K562 (cell line): ENCODE data around the gene ASCC2. TPM values are rescaled to one million over a fixed set of nuclear protein-coding genes. Genes with fewer than 3 reads are reported as not detected.

Source experiments
- ATAC-seq: fragments of 200-7000 bp; cut with Tn5 transposase; 3 replicates; pipeline ENCODE4 v1.9.1; 2020; ENCODE audit warnings: moderate library complexity
- BruUV-seq: library from RNA; stranded (reverse); fragments of 400-500 nt; replicated peaks from 2 replicates; lab custom pipeline; 2021; lab: Mats Ljungman, UMichigan
- CTCF ChIA-PET: fragments of 300-600 bp; formaldehyde crosslinking; extraction: SDS; loops from one replicate; lab custom pipeline; 2021; ENCODE audit warnings: low intra/inter-chr PET ratio; lab: Yijun Ruan, JAX
- POLR2A ChIA-PET: fragments of 300-600, 350-650 bp; sonication (Branson Sonifier 250); formaldehyde crosslinking; extraction: SDS; loops from one replicate; lab custom pipeline; 2021; ENCODE audit warnings: antibody characterized with exemption, inconsistent platforms; lab: Yijun Ruan, JAX
- DNase-seq, 4 experiments: peaks; one replicate each; pipeline versions ENCODE4 v3.0.0 to v3.0.0-alpha.2; 2011 to 2018; ENCODE audit warnings: low spot score in 3 of 4, mixed read lengths in 3 of 4; ENCODE audit errors: extremely low read depth in 1 of 4
- FAIRE-seq: peaks from 2 replicates; lab custom pipeline; 2011; peaks lifted over from hg19 to GRCh38; lab: Jason Lieb, UNC
- H2AFZ ChIP-seq: 2 replicates; pipeline ENCODE4 v1.6.0; 2011; ENCODE audit warnings: low read depth, low read length, control low read depth, inconsistent platforms
- H3K27ac ChIP-seq: fragments of 200-600 bp; 3 replicates; pipeline ENCODE4 v1.8.0; 2011; ENCODE audit warnings: low read depth, mild to moderate bottlenecking, control low read depth, inconsistent platforms, low read length, moderate library complexity, mixed read lengths; ENCODE audit errors: extremely low read depth
- H3K27me3 ChIP-seq, 2 experiments: fragments of 300-600 bp in 1 of 2; 2 replicates in 1 of 2; 3 replicates in 1 of 2; pipeline versions ENCODE4 v1.6.0 to v1.8.0; 2011; ENCODE audit warnings: inconsistent platforms in 2 of 2, low read length in 2 of 2, mild to moderate bottlenecking in 1 of 2, mixed read lengths in 1 of 2, moderate library complexity in 1 of 2; ENCODE audit not compliant: control insufficient read depth in 2 of 2, insufficient read depth in 2 of 2
- H3K36me3 ChIP-seq: fragments of 300-600 bp; 3 replicates; pipeline ENCODE4 v1.8.0; 2011; ENCODE audit warnings: mild to moderate bottlenecking, low read length, inconsistent platforms; ENCODE audit not compliant: control insufficient read depth, insufficient read depth
- H3K4me1 ChIP-seq, 2 experiments: fragments of 200-600 bp in 1 of 2; replicated peaks in 1 of 2; 2 replicates in 1 of 2; 3 replicates in 1 of 2; pipeline versions ENCODE4 v1.5.1 to v1.8.0; 2011; ENCODE audit warnings: inconsistent platforms in 2 of 2, low read length in 2 of 2, mild to moderate bottlenecking in 1 of 2, mixed read lengths in 1 of 2, moderate library complexity in 1 of 2; ENCODE audit not compliant: control insufficient read depth in 2 of 2, insufficient read depth in 2 of 2
- H3K4me2 ChIP-seq: 2 replicates; pipeline ENCODE4 v1.6.1; 2011; ENCODE audit warnings: low read length, control low read depth, inconsistent platforms, mixed read lengths; ENCODE audit not compliant: insufficient read depth
- H3K4me3 ChIP-seq: fragments of 200-600 bp; sonication (generic), shearing (Covaris generic); 2 replicates; pipeline ENCODE4 v1.5.1; 2016; ENCODE audit warnings: control low read depth, inconsistent platforms
- H3K79me2 ChIP-seq: fragments of 200-600 bp; 3 replicates; pipeline ENCODE4 v1.8.0; 2011; ENCODE audit warnings: low read length, inconsistent platforms; ENCODE audit not compliant: control insufficient read depth, insufficient read depth
- H3K9ac ChIP-seq, 2 experiments: 2 replicates each; pipeline versions ENCODE4 v1.6.0 to v1.6.1; 2011; ENCODE audit warnings: low read depth in 2 of 2, low read length in 2 of 2, control low read depth in 1 of 2, inconsistent platforms in 1 of 2, mild to moderate bottlenecking in 1 of 2, mixed read lengths in 1 of 2; ENCODE audit not compliant: insufficient read depth in 1 of 2
- H3K9me1 ChIP-seq: one replicate; pipeline ENCODE4 v1.6.0; 2011; ENCODE audit warnings: inconsistent platforms, mild to moderate bottlenecking, low read length, moderate library complexity; ENCODE audit not compliant: control insufficient read depth, insufficient read depth
- H3K9me3 ChIP-seq: replicated peaks from 2 replicates; pipeline ENCODE4 v1.5.1; 2011; ENCODE audit warnings: low read depth, low read length, inconsistent platforms; ENCODE audit not compliant: control insufficient read depth, insufficient read depth
- H4K20me1 ChIP-seq: replicated peaks from 2 replicates; pipeline ENCODE4 v1.6.1; 2011; ENCODE audit warnings: low read length, inconsistent platforms, mixed read lengths; ENCODE audit not compliant: control insufficient read depth, insufficient read depth
- CEBPG ChIP-seq, 3 experiments: fragments of 200-800 bp in 1 of 3; sonication (Bioruptor generic) in 1 of 3; sonication (generic) in 1 of 3; formaldehyde crosslinking in 1 of 3; IDR thresholded peaks in 2 of 3; conservative IDR thresholded peaks in 1 of 3; 2 replicates each; pipeline versions ENCODE4 v1.6.1 to v1.8.0; 2016 to 2022; ENCODE audit warnings: missing compliant biosample characterization in 2 of 3, missing genetic modification characterization in 2 of 3, mild to moderate bottlenecking in 1 of 3, missing genetic modification reagents in 1 of 3
- CREB1 ChIP-seq, 2 experiments: sonication (generic) in 1 of 2; formaldehyde crosslinking in 1 of 2; IDR thresholded peaks; 2 replicates each; pipeline versions ENCODE4 v1.6.1 to v1.8.0; 2012 to 2022; ENCODE audit warnings: inconsistent platforms in 1 of 2, mild to moderate bottlenecking in 1 of 2, missing genetic modification reagents in 1 of 2, moderate library complexity in 1 of 2
- EHMT2 ChIP-seq: fragments of 450-650 bp; IDR thresholded peaks from 2 replicates; pipeline ENCODE4 v1.6.1; 2018; ENCODE audit warnings: antibody characterized with exemption
- ELF2 ChIP-seq: fragments of 250-450 bp; sonication (Bioruptor Pico); IDR thresholded peaks from 2 replicates; pipeline ENCODE4 v1.5.0; 2021; ENCODE audit warnings: mild to moderate bottlenecking
- FIP1L1 ChIP-seq: fragments of 200-400 bp; formaldehyde crosslinking; IDR thresholded peaks from 2 replicates; pipeline ENCODE4 v1.6.1; 2018; ENCODE audit warnings: mild to moderate bottlenecking, low read depth, low read length; ENCODE audit not compliant: poor library complexity, severe bottlenecking
- GABPB1 ChIP-seq: sonication (generic); formaldehyde crosslinking; IDR thresholded peaks from 2 replicates; pipeline ENCODE4 v1.8.0; 2022; ENCODE audit warnings: mild to moderate bottlenecking, missing genetic modification reagents
- MTA3 ChIP-seq: fragments of 450-650 bp; formaldehyde crosslinking; IDR thresholded peaks from 2 replicates; pipeline ENCODE4 v1.6.1; 2017; ENCODE audit warnings: mild to moderate bottlenecking, borderline replicate concordance
- POLR2AphosphoS5 ChIP-seq: IDR thresholded peaks from 2 replicates; pipeline ENCODE4 v1.6.1; 2011; ENCODE audit warnings: mild to moderate bottlenecking, low read depth, low read length, moderate library complexity; ENCODE audit not compliant: control insufficient read depth, insufficient read depth
- PRDM10 ChIP-seq: fragments of 450-650 bp; IDR thresholded peaks from 2 replicates; pipeline ENCODE4 v1.6.1; 2018; ENCODE audit not compliant: partially characterized antibody
- RAD51 ChIP-seq: fragments of 450-650 bp; IDR thresholded peaks from 2 replicates; pipeline ENCODE4 v1.7.1; 2016; ENCODE audit warnings: low read depth, mild to moderate bottlenecking, borderline replicate concordance
- RCOR1 ChIP-seq, 2 experiments: IDR thresholded peaks; 2 replicates each; pipeline ENCODE4 v1.6.1; 2012; ENCODE audit warnings: low read depth in 2 of 2, low read length in 2 of 2, borderline replicate concordance in 1 of 2, improper control_type of control experiment in 1 of 2
- TGIF2 ChIP-seq: sonication (generic); formaldehyde crosslinking; IDR thresholded peaks from 2 replicates; pipeline ENCODE4 v1.8.1; 2022; ENCODE audit warnings: mild to moderate bottlenecking, missing genetic modification reagents, moderate library complexity
- ZC3H11A ChIP-seq: IDR thresholded peaks from 2 replicates; pipeline ENCODE4 v1.6.1; 2012; ENCODE audit warnings: low read depth, low read length, improper control_type of control experiment
- WGBS: fragments of 100-300 bp; shearing (Covaris generic); methylation state at CpG from one replicate; pipeline ENCODE4 v1.1.6; 2016; ENCODE audit warnings: low coverage, mixed read lengths; ENCODE audit not compliant: insufficient coverage; ENCODE audit errors: missing lambda C conversion rate; 5-methylcytosine and 5-hydroxymethylcytosine counted together
- in situ Hi-C: fragments of 300-500 bp; cut with MboI; formaldehyde crosslinking; loops from 4 replicates; pipeline ENCODE4 v1.15.0; 2018; ENCODE audit warnings: inconsistent platforms, mixed read lengths
- intact Hi-C: fragments of 100-400 bp; cut with micrococcal nuclease; formaldehyde crosslinking; loops from 2 replicates; pipeline ENCODE4 v1.14.2; 2022
- polyA plus RNA-seq, 8 experiments: library from polyadenylated mRNA; depleted of rRNA in 4 of 8; stranded (reverse) in 5 of 8; unstranded in 3 of 8; fragments of >200 nt; fragmentation: Nextera tagmentation in 2 of 8; fragmentation: Illumina TruSeq in 1 of 8; extraction: Ambion mirVana in 2 of 8; extraction: Trizol in 1 of 8; gene quantifications; 2 replicates each; pipeline versions ENCODE4 v1.2.1 to v1.2.3, GENCODE V29; 2011 to 2014; ENCODE audit warnings: inconsistent platforms in 1 of 8, missing spikeins in 1 of 8
- total RNA-seq, 7 experiments: library from RNA; depleted of rRNA in 6 of 7; stranded (reverse); fragments of >200 nt in 6 of 7; fragmentation: Illumina TruSeq in 2 of 7; extraction: Trizol in 2 of 7; gene quantifications; 2 replicates each; pipeline versions ENCODE4 v1.2.1 to v1.2.3, GENCODE V29; 2011 to 2021; ENCODE audit warnings: low replicate concordance in 1 of 7
- TF ChIP-seq, protein P1 (sequence below), 3 experiments: IDR thresholded peaks in 2 of 3; conservative IDR thresholded peaks in 1 of 3; 2 replicates each; pipeline ENCODE4 v1.5.1; 2011 to 2012; ENCODE audit warnings: low read length in 3 of 3, mild to moderate bottlenecking in 3 of 3, control low read depth in 2 of 3, improper control_type of control experiment in 1 of 3, inconsistent platforms in 1 of 3, low read depth in 1 of 3, mixed read lengths in 1 of 3, moderate library complexity in 1 of 3; ENCODE audit not compliant: insufficient read depth in 2 of 3

The ASCC2 gene
- total and polyA plus RNA-seq, 9 of the 15 experiments (the other 6 are each of a cell fraction or from before 2014, with no cell fraction given) = 4.0 to 46.7 (median 26.8) TPM

DNA sequence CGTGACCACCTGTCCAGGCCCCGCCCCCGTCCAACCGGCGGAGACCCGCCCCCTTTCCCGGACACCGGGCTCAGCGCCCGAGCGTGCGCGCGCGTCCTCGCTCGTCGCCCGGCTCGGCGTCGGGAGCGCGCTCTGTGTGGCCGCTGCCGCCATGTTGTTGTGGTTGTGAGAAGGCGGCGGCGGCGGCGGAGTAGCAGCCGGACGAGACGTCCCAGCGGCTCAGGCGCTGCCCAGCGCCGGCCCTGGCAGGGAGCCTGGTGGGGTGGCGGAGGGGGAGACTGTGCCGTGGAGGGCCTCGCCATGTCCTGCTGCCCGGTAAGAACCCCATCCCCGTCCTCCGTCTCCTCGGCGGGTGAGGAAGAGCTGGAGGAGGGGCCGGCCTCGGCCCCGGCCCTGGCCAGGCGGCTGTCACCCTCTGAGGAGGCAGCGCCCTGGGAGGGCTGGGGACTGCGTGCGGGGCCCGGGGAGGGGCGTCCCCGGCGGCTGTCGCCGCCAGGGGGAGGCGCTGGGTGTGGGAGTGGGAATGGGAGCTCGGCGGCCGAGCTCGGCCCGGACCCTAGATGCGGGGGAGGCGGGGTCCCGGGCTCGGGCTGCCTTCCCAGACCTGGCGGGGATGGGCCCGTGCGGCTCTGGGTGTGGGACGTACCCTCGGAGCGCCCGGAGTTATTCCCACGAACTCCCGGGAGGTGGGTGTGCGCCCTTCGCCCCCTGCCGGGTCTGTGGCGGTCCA, 45.1 kb upstream of the ASCC2 start, which contains the start of gene MTMR3:
Gene MTMR3 (plus strand): TSS at position 130 of the 730 bp plus-strand sequence. CDS start 87,886 bp downstream, outside the sequence.
- WGBS = under 1% methylated on average over 36 of the region's 82 CpGs
- POLR2A ChIA-PET = interaction anchor here (0.6 to 1.1 kb wide), 6 partner anchors 12 to 123 kb away, joined by 3 to 5 read pairs (median 3); no protein-coding TSS in a partner anchor
- DNase-seq = peak; percentile 78 to 90 (median 79)
- CTCF ChIA-PET = no interaction called here
- no TSS peak for BruUV-seq
- Histone ChIP-seq H3K27ac (peak within 1 kb of the TSS; percentile 91), H3K4me1 (peaks cover 0 to 5% of the 10 kb centered on the region in 2 experiments; a peak in 2 of 5 replicates), H3K36me3 (no peaks in the 10 kb centered on the region; the same call in 2 of the 3 replicates), H3K27me3 (no peaks in the 10 kb centered on the region), H3K9me1 (peaks cover 3% of the 10 kb centered on the region), H4K20me1 (peaks cover 6% of the 10 kb centered on the region; the same call in 1 of the 2 replicates), H3K4me2 (peak within 1 kb of the TSS; percentile 77), H3K9me3 (no peaks in the 10 kb centered on the region), H3K79me2 (peaks cover 50% of the 10 kb centered on the region), H2AFZ (peak within 1 kb of the TSS; percentile 94), H3K4me3 (peak within 1 kb of the TSS; percentile 93), H3K9ac (peak within 1 kb of the TSS; percentile 89 to 96)
- FAIRE-seq = no peak
- peak; percentile 97 for ATAC-seq
- intact Hi-C loops = loop anchor here (5.0 kb wide), 1 partner anchor 124 kb away; no protein-coding TSS in a partner anchor
- in situ Hi-C loops = no loop called here
- TF ChIP-seq EHMT2 (no peak), GABPB1 (CRISPR knock-in tag) (0 out of 2 replicates have a peak, but pooled peaks have one; percentile 40), PRDM10 (peak; percentile 2), CREB1 (IDR thresholded peaks at IDR 0.05) (no peak), CREB1 (CRISPR knock-in tag; IDR thresholded peaks at IDR 0.05) (peak; percentile 21; the same call in 1 of the 2 replicates), ELF2 (CRISPR knock-in tag) (peak; percentile 25; the same call in 1 of the 2 replicates), TGIF2 (CRISPR knock-in tag) (no peak), RCOR1 (IDR thresholded peaks at IDR 0.05; ENCODE audit: borderline replicate concordance in 1 of 2, low read depth in 2 of 2, low read length in 2 of 2) (peak in 1 of 2 experiments; percentile 10; a peak in 1 of 4 replicates), MTA3 (0 out of 2 replicates have a peak, but pooled peaks have one; percentile 27), ZC3H11A (no peak), FIP1L1 (peak; percentile 75), RAD51 (no peak), CEBPG (CRISPR knock-in tag; IDR thresholded peaks at IDR 0.05) (no peak), CEBPG (tag; conservative IDR thresholded peaks at IDR 0.05 in 1 of 2, IDR thresholded peaks at IDR 0.05 in 1 of 2) (no peak), POLR2AphosphoS5 (peak; percentile 57)
- TF ChIP-seq, protein P1, sequence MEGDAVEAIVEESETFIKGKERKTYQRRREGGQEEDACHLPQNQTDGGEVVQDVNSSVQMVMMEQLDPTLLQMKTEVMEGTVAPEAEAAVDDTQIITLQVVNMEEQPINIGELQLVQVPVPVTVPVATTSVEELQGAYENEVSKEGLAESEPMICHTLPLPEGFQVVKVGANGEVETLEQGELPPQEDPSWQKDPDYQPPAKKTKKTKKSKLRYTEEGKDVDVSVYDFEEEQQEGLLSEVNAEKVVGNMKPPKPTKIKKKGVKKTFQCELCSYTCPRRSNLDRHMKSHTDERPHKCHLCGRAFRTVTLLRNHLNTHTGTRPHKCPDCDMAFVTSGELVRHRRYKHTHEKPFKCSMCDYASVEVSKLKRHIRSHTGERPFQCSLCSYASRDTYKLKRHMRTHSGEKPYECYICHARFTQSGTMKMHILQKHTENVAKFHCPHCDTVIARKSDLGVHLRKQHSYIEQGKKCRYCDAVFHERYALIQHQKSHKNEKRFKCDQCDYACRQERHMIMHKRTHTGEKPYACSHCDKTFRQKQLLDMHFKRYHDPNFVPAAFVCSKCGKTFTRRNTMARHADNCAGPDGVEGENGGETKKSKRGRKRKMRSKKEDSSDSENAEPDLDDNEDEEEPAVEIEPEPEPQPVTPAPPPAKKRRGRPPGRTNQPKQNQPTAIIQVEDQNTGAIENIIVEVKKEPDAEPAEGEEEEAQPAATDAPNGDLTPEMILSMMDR (IDR thresholded peaks at IDR 0.05 in 2 of 3, conservative IDR thresholded peaks at IDR 0.05 in 1 of 3; ENCODE audit: insufficient read depth in 2 of 3, low read depth in 1 of 3, low read length in 3 of 3) = peak in 2 of 3 experiments; percentile 43 to 44; a peak in 4 of 6 replicates
